Stomach (tissue), 9 donors: ENCODE results near the gene UNC80. TPM values are rescaled to one million over a fixed set of nuclear protein-coding genes. Genes with fewer than 3 reads are reported as not detected.

Experiments
- DNase-seq, 2 donors: peaks; one replicate each; pipeline versions ENCODE4 v3.0.0 to v3.0.0-alpha.2; 2013 to 2019
- H3K27ac ChIP-seq, 5 donors: fragments of 200-600 bp in 4 of 5; sonication (generic) in 4 of 5; one replicate each; pipeline ENCODE4 v1.5.1; 2013 to 2019; ENCODE audit warnings: mild to moderate bottlenecking in 1 of 5, moderate library complexity in 1 of 5
- H3K27me3 ChIP-seq, 3 donors: fragments of 200-600 bp; sonication (generic); one replicate each; pipeline ENCODE4 v1.5.1; 2017 to 2019; ENCODE audit warnings: mixed run types in 1 of 3
- H3K36me3 ChIP-seq, 4 donors: fragments of 200-600 bp; sonication (generic); 1 replicate in 3 of 4; 2 replicates in 1 of 4; pipeline ENCODE4 v1.5.1; 2016 to 2019
- H3K4me1 ChIP-seq, 4 donors: fragments of 200-600 bp; sonication (generic); one replicate each; pipeline ENCODE4 v1.5.1; 2016 to 2019
- H3K4me3 ChIP-seq, 4 donors: fragments of 200-600 bp; sonication (generic) in 3 of 4; one replicate each; pipeline ENCODE4 v1.5.1; 2016 to 2019; ENCODE audit warnings: mild to moderate bottlenecking in 1 of 4
- H3K9me3 ChIP-seq, 4 donors: fragments of 200-600 bp; sonication (generic); one replicate each; pipeline ENCODE4 v1.5.1; 2016 to 2019
- EP300 ChIP-seq: sonication (generic); formaldehyde crosslinking; IDR thresholded peaks from one replicate; pipeline ENCODE4 v1.6.1; 2017; ENCODE audit warnings: antibody characterized with exemption
- POLR2A ChIP-seq, 4 donors: fragments of 450-650 bp; IDR thresholded peaks; one replicate each; pipeline ENCODE4 v1.6.1; 2016; ENCODE audit warnings: antibody characterized with exemption in 4 of 4, control low read depth in 2 of 4, mild to moderate bottlenecking in 1 of 4, moderate library complexity in 1 of 4
- POLR2AphosphoS5 ChIP-seq, 3 donors: sonication (generic); formaldehyde crosslinking; IDR thresholded peaks; one replicate each; pipeline ENCODE4 v1.6.1; 2016; ENCODE audit warnings: antibody characterized with exemption in 3 of 3
- WGBS, 5 donors: extraction: QIAGEN DNeasy Blood & Tissue Kit in 3 of 5; methylation state at CpG; one replicate each; pipeline versions ENCODE4 v1.1.5 to v1.1.7; 2013 to 2018; 5-methylcytosine and 5-hydroxymethylcytosine counted together
- intact Hi-C: fragments of 100-400 bp; cut with DNase I; formaldehyde crosslinking; loops from one replicate; pipeline ENCODE4 v1.15.1; 2023; ENCODE audit warnings: low total_unique reads
- polyA plus RNA-seq, 3 donors: library from polyadenylated mRNA; stranded (reverse); fragments of 200-250 nt; gene quantifications; one replicate each; pipeline ENCODE4 v1.2.3, GENCODE V29; 2013
- total RNA-seq, 5 donors: library from RNA; depleted of rRNA; stranded (reverse); fragments of >200 nt; gene quantifications; one replicate each; pipeline versions ENCODE4 v1.1.0 to v1.2.3, GENCODE V29; 2014 to 2016
- TF ChIP-seq, protein P1 (sequence below), 7 experiments: fragments of 450-650 bp in 4 of 7; fragments of 200-600 bp in 3 of 7; sonication (generic) in 3 of 7; IDR thresholded peaks; one replicate each; pipeline ENCODE4 v1.5.1; 2016 to 2019; ENCODE audit warnings: antibody characterized with exemption in 7 of 7, control low read depth in 2 of 7, mild to moderate bottlenecking in 1 of 7
- donor health status: healthy with polysubstance abuse.
- donor health status: Bipolar disorder and iron deficiency.
- donor health status: healthy.

The UNC80 gene
- total and polyA plus RNA-seq, 8 donors = 0.08 to 5.1 (median 0.29) TPM; not detected in 1

GRCh38 chr2:210009126-210009525 is 237.5 kb downstream of the UNC80 start:
- DNase-seq = no peak
- TF ChIP-seq POLR2AphosphoS5 (IDR thresholded peaks at IDR 0.05) = no peak
- no peak for TF ChIP-seq EP300
- TF ChIP-seq, protein P1, sequence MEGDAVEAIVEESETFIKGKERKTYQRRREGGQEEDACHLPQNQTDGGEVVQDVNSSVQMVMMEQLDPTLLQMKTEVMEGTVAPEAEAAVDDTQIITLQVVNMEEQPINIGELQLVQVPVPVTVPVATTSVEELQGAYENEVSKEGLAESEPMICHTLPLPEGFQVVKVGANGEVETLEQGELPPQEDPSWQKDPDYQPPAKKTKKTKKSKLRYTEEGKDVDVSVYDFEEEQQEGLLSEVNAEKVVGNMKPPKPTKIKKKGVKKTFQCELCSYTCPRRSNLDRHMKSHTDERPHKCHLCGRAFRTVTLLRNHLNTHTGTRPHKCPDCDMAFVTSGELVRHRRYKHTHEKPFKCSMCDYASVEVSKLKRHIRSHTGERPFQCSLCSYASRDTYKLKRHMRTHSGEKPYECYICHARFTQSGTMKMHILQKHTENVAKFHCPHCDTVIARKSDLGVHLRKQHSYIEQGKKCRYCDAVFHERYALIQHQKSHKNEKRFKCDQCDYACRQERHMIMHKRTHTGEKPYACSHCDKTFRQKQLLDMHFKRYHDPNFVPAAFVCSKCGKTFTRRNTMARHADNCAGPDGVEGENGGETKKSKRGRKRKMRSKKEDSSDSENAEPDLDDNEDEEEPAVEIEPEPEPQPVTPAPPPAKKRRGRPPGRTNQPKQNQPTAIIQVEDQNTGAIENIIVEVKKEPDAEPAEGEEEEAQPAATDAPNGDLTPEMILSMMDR (IDR thresholded peaks at IDR 0.05) = no peak
- no peak for TF ChIP-seq POLR2A (IDR thresholded peaks at IDR 0.05)
- H3K27ac ChIP-seq = no peak overlapping the region
- WGBS, 5 donors = 67 to 75% (median 72%) methylated on average over 6 of the region's 6 CpGs
- H3K9me3 ChIP-seq = no peaks in the 10 kb centered on the region
- no peak overlapping the region for H3K4me3 ChIP-seq
- H3K27me3 ChIP-seq = no peaks in the 10 kb centered on the region
- peaks cover 0 to 53% (median 48%) of the 10 kb centered on the region in 4 donors for H3K36me3 ChIP-seq
- intact Hi-C loops = no loop called here
- peaks cover 14 to 57% (median 33%) of the 10 kb centered on the region in 4 donors for H3K4me1 ChIP-seq

- Histone ChIP-seq H3K27ac (no peak overlapping the region), H3K4me3 (no peak overlapping the region), H3K27me3 (no peaks in the 10 kb centered on the region), H3K9me3 (no peaks in the 10 kb centered on the region), H3K4me1 (peaks cover 6 to 49% (median 26%) of the 10 kb centered on the region in 4 donors), H3K36me3 (peaks cover 0 to 61% (median 56%) of the 10 kb centered on the region in 4 donors)
- WGBS, 5 donors = 33 to 65% (median 46%) methylated on average over 3 of the region's 3 CpGs
- no peak for DNase-seq
- intact Hi-C loops = no loop called here
- TF ChIP-seq, protein P1 (IDR thresholded peaks at IDR 0.05) = no peak
- TF ChIP-seq POLR2AphosphoS5 (IDR thresholded peaks at IDR 0.05) (no peak), EP300 (no peak), POLR2A (IDR thresholded peaks at IDR 0.05) (no peak)
Measured at GRCh38 chr2:210009896-210010295, 238.3 kb downstream of the UNC80 start.

DNA sequence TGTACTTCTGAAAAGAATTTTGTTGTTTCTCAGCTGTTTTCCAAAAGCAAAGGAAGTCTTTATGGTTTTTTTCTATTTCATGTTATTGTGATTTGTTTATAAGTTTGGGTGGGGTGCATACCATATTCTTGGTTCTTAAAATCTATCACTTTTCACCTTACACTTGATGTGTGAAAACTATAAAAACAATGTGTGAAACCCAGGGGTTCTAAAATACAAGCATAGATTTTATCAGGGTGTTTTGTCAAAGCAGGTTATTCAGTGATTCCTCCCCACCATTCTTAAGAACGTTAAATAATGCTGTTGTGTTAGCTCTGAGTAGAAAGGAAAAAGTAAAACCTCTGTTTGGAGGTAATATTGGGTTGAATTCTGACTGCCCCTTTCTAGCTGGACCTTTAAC is 248.5 kb downstream of the UNC80 start:
- no peaks in the 10 kb centered on the region for H3K9me3 ChIP-seq
- peaks cover 36 to 99% (median 96%) of the 10 kb centered on the region in 4 donors for H3K36me3 ChIP-seq
- no peak overlapping the region for H3K27ac ChIP-seq
- intact Hi-C loops = no loop called here
- TF ChIP-seq, protein P1 (IDR thresholded peaks at IDR 0.05) = no peak
- TF ChIP-seq POLR2AphosphoS5 (IDR thresholded peaks at IDR 0.05) (no peak), EP300 (no peak), POLR2A (IDR thresholded peaks at IDR 0.05) (no peak)
- DNase-seq = no peak
- H3K4me3 ChIP-seq = no peak overlapping the region
- H3K27me3 ChIP-seq = no peaks in the 10 kb centered on the region
- WGBS, 5 donors = 57 to 73% (median 67%) methylated on average over 1 of the region's 1 CpG
- H3K4me1 ChIP-seq = no peaks in the 10 kb centered on the region

GRCh38 chr2:210022824-210023223 is 251.2 kb downstream of the UNC80 start:
- no peak for DNase-seq
- Histone ChIP-seq H3K9me3 (no peaks in the 10 kb centered on the region), H3K4me1 (no peaks in the 10 kb centered on the region), H3K27me3 (no peaks in the 10 kb centered on the region), H3K27ac (no peak overlapping the region), H3K4me3 (no peak overlapping the region), H3K36me3 (peaks cover 24 to 100% (median 94%) of the 10 kb centered on the region in 4 donors)
- TF ChIP-seq, protein P1 (IDR thresholded peaks at IDR 0.05) = no peak
- TF ChIP-seq EP300 (no peak), POLR2AphosphoS5 (IDR thresholded peaks at IDR 0.05) (no peak)
- 80 to 91% (median 89%) methylated on average over 3 of the region's 3 CpGs for WGBS, 5 donors
- intact Hi-C loops = no loop called here
